IMR-90 (cell line): ENCODE data around the gene LMLN. TPM values are rescaled to one million over a fixed set of nuclear protein-coding genes. Genes with fewer than 3 reads are reported as not detected.

ENCODE experiments used
- ATAC-seq: fragments of 200-7000 bp; cut with Tn5 transposase; 2 replicates; pipeline ENCODE4 v1.9.1; 2020; ENCODE audit warnings: low read depth, mild to moderate bottlenecking, moderate library complexity
- BruUV-seq: library from RNA; stranded (reverse); fragments of 400-500 nt; replicated peaks from 2 replicates; lab custom pipeline; 2021; lab: Mats Ljungman, UMichigan
- CTCF ChIA-PET: fragments of 300-600 bp; formaldehyde crosslinking; extraction: SDS; loops from one replicate; lab custom pipeline; 2021; ENCODE audit warnings: antibody characterized with exemption; lab: Yijun Ruan, JAX
- POLR2A ChIA-PET: fragments of 300-600 bp; sonication (Branson Sonifier 250); formaldehyde crosslinking; loops from one replicate; lab custom pipeline; 2022; ENCODE audit warnings: antibody characterized with exemption; ENCODE audit not compliant: unreplicated experiment; lab: Charles Lee
- DNase-seq: peaks from one replicate; pipeline ENCODE4 v3.0.0; 2013
- H2AFZ ChIP-seq: replicated peaks from 2 replicates; pipeline ENCODE3; 2013; ENCODE audit warnings: low read length, mild to moderate bottlenecking; ENCODE audit not compliant: poor library complexity
- H2AK5ac ChIP-seq: 2 replicates; pipeline ENCODE4 v1.6.1; 2013; ENCODE audit warnings: low read depth, low read length, inconsistent platforms
- H2AK9ac ChIP-seq: replicated peaks from 2 replicates; pipeline ENCODE3; 2013; ENCODE audit warnings: mild to moderate bottlenecking, low read depth, low read length, moderate library complexity; ENCODE audit not compliant: poor library complexity
- H2BK120ac ChIP-seq: 2 replicates; pipeline ENCODE4 v1.6.1; 2013; ENCODE audit warnings: low read depth, low read length, inconsistent platforms
- H2BK15ac ChIP-seq: 3 replicates; pipeline ENCODE4 v1.6.1; 2013; ENCODE audit warnings: low read depth, low read length, inconsistent platforms
- H2BK20ac ChIP-seq: 2 replicates; pipeline ENCODE4 v1.6.1; 2013; ENCODE audit warnings: low read depth, mild to moderate bottlenecking, inconsistent platforms, low read length, moderate library complexity
- H2BK5ac ChIP-seq: 2 replicates; pipeline ENCODE4 v1.6.1; 2013; ENCODE audit warnings: mild to moderate bottlenecking, low read depth, low read length, inconsistent platforms; ENCODE audit not compliant: poor library complexity, severe bottlenecking
- H3K14ac ChIP-seq: replicated peaks from 2 replicates; pipeline ENCODE4 v1.6.1; 2013; ENCODE audit warnings: low read depth, low read length, inconsistent platforms
- H3K18ac ChIP-seq: 2 replicates; pipeline ENCODE4 v1.6.1; 2013; ENCODE audit warnings: low read depth, low read length, control low read depth
- H3K23ac ChIP-seq: 2 replicates; pipeline ENCODE4 v1.6.1; 2013; ENCODE audit warnings: low read depth, low read length, inconsistent platforms
- H3K27ac ChIP-seq: 2 replicates; pipeline ENCODE4 v1.5.1; 2013; ENCODE audit warnings: mild to moderate bottlenecking, control low read depth, low read length; ENCODE audit not compliant: insufficient read depth
- H3K27me3 ChIP-seq: 2 replicates; pipeline ENCODE4 v1.6.1; 2013; ENCODE audit warnings: low read length; ENCODE audit not compliant: control insufficient read depth, insufficient read depth
- H3K36me3 ChIP-seq: 2 replicates; pipeline ENCODE4 v1.6.1; 2013; ENCODE audit warnings: low read length, mixed read lengths; ENCODE audit not compliant: control insufficient read depth, insufficient read depth
- H3K4ac ChIP-seq: 2 replicates; pipeline ENCODE4 v1.6.1; 2013; ENCODE audit warnings: low read depth, low read length, inconsistent platforms
- H3K4me1 ChIP-seq: 2 replicates; pipeline ENCODE4 v1.6.1; 2013; ENCODE audit warnings: low read length, mixed read lengths; ENCODE audit not compliant: control insufficient read depth, insufficient read depth
- H3K4me2 ChIP-seq: 2 replicates; pipeline ENCODE4 v1.6.1; 2013; ENCODE audit warnings: low read depth, mild to moderate bottlenecking, control low read depth, low read length, moderate library complexity
- H3K4me3 ChIP-seq: 2 replicates; pipeline ENCODE4 v1.5.1; 2013; ENCODE audit warnings: low read depth, mild to moderate bottlenecking, control low read depth, low read length, moderate library complexity; ENCODE audit not compliant: insufficient read depth
- H3K56ac ChIP-seq: 2 replicates; pipeline ENCODE4 v1.6.1; 2013; ENCODE audit warnings: low read length, inconsistent platforms; ENCODE audit not compliant: insufficient read depth; ENCODE audit errors: extremely low read depth
- H3K79me1 ChIP-seq, 2 experiments: 2 replicates each; pipeline ENCODE4 v1.6.1; 2013; ENCODE audit warnings: low read length in 2 of 2, inconsistent platforms in 1 of 2, low read depth in 1 of 2
- H3K9ac ChIP-seq: 2 replicates; pipeline ENCODE4 v1.6.1; 2013; ENCODE audit warnings: low read depth, low read length, control low read depth
- H3K9me1 ChIP-seq: 2 replicates; pipeline ENCODE4 v1.6.1; 2013; ENCODE audit warnings: low read length, inconsistent platforms; ENCODE audit not compliant: insufficient read depth
- H3K9me3 ChIP-seq: 2 replicates; pipeline ENCODE4 v1.6.1; 2013; ENCODE audit warnings: low read length; ENCODE audit not compliant: control insufficient read depth, insufficient read depth
- H4K20me1 ChIP-seq: 2 replicates; pipeline ENCODE4 v1.6.1; 2013; ENCODE audit warnings: low read length, inconsistent platforms; ENCODE audit not compliant: insufficient read depth
- H4K5ac ChIP-seq: 2 replicates; pipeline ENCODE4 v1.6.1; 2013; ENCODE audit warnings: mild to moderate bottlenecking, low read depth, low read length, control low read depth
- H4K8ac ChIP-seq, 2 experiments: 2 replicates each; pipeline ENCODE4 v1.6.1; 2013; ENCODE audit warnings: low read depth in 2 of 2, low read length in 2 of 2, control low read depth in 1 of 2, inconsistent platforms in 1 of 2
- H4K91ac ChIP-seq: 2 replicates; pipeline ENCODE4 v1.6.1; 2013; ENCODE audit warnings: low read depth, low read length, inconsistent platforms; ENCODE audit not compliant: insufficient read depth
- BHLHE40 ChIP-seq: fragments of 150-350 bp; IDR thresholded peaks from 2 replicates; pipeline ENCODE4 v1.6.1; 2016; ENCODE audit warnings: mild to moderate bottlenecking, low read depth, low read length
- CEBPB ChIP-seq: IDR thresholded peaks from 2 replicates; pipeline ENCODE4 v1.6.1; 2012; ENCODE audit warnings: low read depth, low read length, improper control_type of control experiment
- CHD1 ChIP-seq: IDR thresholded peaks from 2 replicates; pipeline ENCODE4 v1.6.1; 2012; ENCODE audit warnings: low read depth, low read length, improper control_type of control experiment
- FOS ChIP-seq: fragments of 150-350 bp; IDR thresholded peaks from 2 replicates; pipeline ENCODE4 v1.6.1; 2016; ENCODE audit warnings: low read depth, low read length
- MAFK ChIP-seq: IDR thresholded peaks from 2 replicates; pipeline ENCODE4 v1.6.1; 2012; ENCODE audit warnings: low read depth, low read length, improper control_type of control experiment
- MAZ ChIP-seq: IDR thresholded peaks from 2 replicates; pipeline ENCODE4 v1.6.1; 2012; ENCODE audit warnings: low read depth, mild to moderate bottlenecking, low read length, improper control_type of control experiment, moderate library complexity, borderline replicate concordance
- MXI1 ChIP-seq: IDR thresholded peaks from 2 replicates; pipeline ENCODE4 v1.6.1; 2012; ENCODE audit warnings: low read depth, mild to moderate bottlenecking, low read length, moderate library complexity, borderline replicate concordance
- NFE2L2 ChIP-seq: fragments of 150-350 bp; IDR thresholded peaks from 2 replicates; pipeline ENCODE4 v1.6.1; 2016; ENCODE audit warnings: low read depth, mild to moderate bottlenecking, low read length
- POLR2A ChIP-seq: IDR thresholded peaks from 2 replicates; pipeline ENCODE4 v1.6.1; 2012; ENCODE audit warnings: mild to moderate bottlenecking, low read depth, low read length
- RAD21 ChIP-seq: IDR thresholded peaks from 2 replicates; pipeline ENCODE4 v1.6.1; 2012; ENCODE audit warnings: low read length, improper control_type of control experiment
- RCOR1 ChIP-seq: IDR thresholded peaks from 2 replicates; pipeline ENCODE4 v1.6.1; 2012; ENCODE audit warnings: mild to moderate bottlenecking, low read length, improper control_type of control experiment; ENCODE audit not compliant: insufficient replicate concordance
- RFX5 ChIP-seq: IDR thresholded peaks from 2 replicates; pipeline ENCODE4 v1.8.0; 2012; ENCODE audit warnings: low read depth, mild to moderate bottlenecking, low read length, moderate library complexity
- SMC3 ChIP-seq: fragments of 150-350 bp; IDR thresholded peaks from 2 replicates; pipeline ENCODE4 v1.6.1; 2016; ENCODE audit warnings: low read depth, mild to moderate bottlenecking, antibody characterized with exemption, low read length, moderate library complexity
- WGBS, 2 experiments: methylation state at CpG; one replicate each; pipeline versions ENCODE4 v1.1.5 to v1.1.7; 2013; ENCODE audit warnings: missing lambda C conversion rate in 2 of 2; ENCODE audit not compliant: insufficient read length in 1 of 2; ENCODE audit errors: extremely low coverage in 2 of 2; 5-methylcytosine and 5-hydroxymethylcytosine counted together
- dilution Hi-C: fragments of 300-500 bp; cut with HindIII; formaldehyde crosslinking; loops from one replicate; pipeline ENCODE4 v1.14.3; 2018; ENCODE audit warnings: low sequenced_read_pairs; ENCODE audit not compliant: unreplicated experiment
- in situ Hi-C: fragments of 300-500 bp; cut with MboI; formaldehyde crosslinking; loops from 3 replicates; pipeline ENCODE4 v1.14.3; 2019; ENCODE audit warnings: low sequenced_read_pairs, inconsistent platforms, mixed read lengths
- intact Hi-C: fragments of 100-400 bp; cut with micrococcal nuclease; formaldehyde crosslinking; loops from 2 replicates; pipeline ENCODE4 v1.10.0; 2022
- polyA plus RNA-seq, 3 experiments: library from polyadenylated mRNA; depleted of rRNA; stranded (reverse); fragments of >200 nt; gene quantifications; 2 replicates each; pipeline ENCODE4 v1.2.3, GENCODE V29; 2012; ENCODE audit warnings: low replicate concordance in 1 of 3
- total RNA-seq: library from RNA; depleted of rRNA; stranded (reverse); fragments of >200 nt; gene quantifications from 2 replicates; pipeline ENCODE4 v1.2.3, GENCODE V29; 2012
- TF ChIP-seq, protein P1 (sequence below): fragments of 150-350 bp; IDR thresholded peaks from 2 replicates; pipeline ENCODE4 v1.6.1; 2017; ENCODE audit warnings: mild to moderate bottlenecking, antibody characterized with exemption, low read length, low read depth
- TF ChIP-seq, protein P2 (sequence below): fragments of 150-350 bp; IDR thresholded peaks from 2 replicates; pipeline ENCODE4 v1.6.1; 2016; ENCODE audit warnings: low read depth, mild to moderate bottlenecking, low read length, moderate library complexity, borderline replicate concordance
- TF ChIP-seq, protein P3 (sequence below): conservative IDR thresholded peaks from 2 replicates; pipeline ENCODE4 v1.5.1; 2012; ENCODE audit warnings: mild to moderate bottlenecking, low read depth, low read length, improper control_type of control experiment

Gene LMLN
- total and polyA plus RNA-seq, 2 of the 4 experiments (the other 2 are of a cell fraction): 3.3 to 3.9 TPM

DNA sequence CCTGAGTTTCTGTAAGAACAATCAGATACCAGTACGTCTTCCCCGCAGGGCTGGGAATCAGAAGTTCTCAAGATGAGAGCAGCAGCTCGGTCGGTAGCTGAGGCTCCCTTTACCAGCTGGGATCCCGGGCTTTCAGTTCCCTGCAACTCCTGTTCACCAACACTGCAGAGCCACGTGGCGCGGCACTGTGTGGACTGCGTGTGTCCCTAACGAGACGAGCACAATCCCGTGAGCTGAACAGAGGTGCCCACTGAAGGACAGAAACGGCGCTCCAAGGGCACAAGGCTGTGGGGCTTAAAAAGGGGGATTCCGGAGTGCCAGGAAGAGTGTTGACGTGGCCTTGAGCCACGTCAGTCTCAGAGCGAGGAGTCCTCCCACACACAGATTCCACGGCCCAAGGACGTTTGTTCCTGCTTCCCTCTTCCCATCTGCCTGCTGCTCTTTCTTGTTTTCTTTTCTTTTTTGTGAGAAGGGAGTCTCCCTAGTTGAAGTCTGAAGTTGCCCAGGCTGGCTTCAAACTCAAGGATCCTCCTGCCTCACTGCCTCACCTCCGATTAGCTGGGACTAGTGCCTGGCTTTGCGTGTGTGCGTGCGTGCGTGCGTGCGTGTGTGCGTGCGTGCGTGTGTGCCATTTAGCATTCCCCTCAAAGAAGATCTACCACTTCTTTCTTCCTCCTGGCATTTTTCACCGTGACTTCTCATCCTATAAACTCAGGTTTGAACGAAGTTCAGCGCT, 47.1 kb upstream of the LMLN start:
- H3K18ac ChIP-seq: no peak overlapping the region
- no peak overlapping the region for H3K4me2 ChIP-seq
- ChIA-PET CTCF (interaction anchor here (0.6 kb wide), 1 partner anchor 108 kb away, joined by 10 read pairs; no protein-coding TSS in a partner anchor), POLR2A (no interaction called here)
- intact Hi-C loops (no loop called here), dilution Hi-C loops (no loop called here), in situ Hi-C loops (no loop called here)
- no peak overlapping the region for H2BK20ac ChIP-seq
- H4K8ac ChIP-seq: no peak overlapping the region
- no peaks in the 10 kb centered on the region for H3K79me1 ChIP-seq
- no peak overlapping the region for H3K27ac ChIP-seq
- no peaks in the 10 kb centered on the region for H3K27me3 ChIP-seq
- H2AFZ ChIP-seq: no peak overlapping the region
- no peak overlapping the region for H2BK15ac ChIP-seq
- H2BK120ac ChIP-seq: no peak overlapping the region
- ATAC-seq (no peak), DNase-seq (no peak)
- H4K91ac ChIP-seq: no peak overlapping the region
- H2AK5ac ChIP-seq: no peak overlapping the region
- no TSS peak for BruUV-seq
- no peaks in the 10 kb centered on the region for H3K4me1 ChIP-seq
- H2AK9ac ChIP-seq: no peak overlapping the region
- no peak overlapping the region for H2BK5ac ChIP-seq
- no peaks in the 10 kb centered on the region for H3K36me3 ChIP-seq
- no peaks in the 10 kb centered on the region for H4K20me1 ChIP-seq
- H3K4me3 ChIP-seq: no peak overlapping the region
- no peak overlapping the region for H3K14ac ChIP-seq
- no peaks in the 10 kb centered on the region for H3K9me3 ChIP-seq
- H3K56ac ChIP-seq: no peak overlapping the region
- TF ChIP-seq SMC3 (no peak), MAFK (no peak), FOS (no peak), BHLHE40 (no peak), MXI1 (no peak), MAZ (no peak), CEBPB (no peak), RFX5 (no peak), RAD21 (no peak), NFE2L2 (no peak), POLR2A (no peak), CHD1 (no peak), RCOR1 (no peak)
- TF ChIP-seq, protein P1, sequence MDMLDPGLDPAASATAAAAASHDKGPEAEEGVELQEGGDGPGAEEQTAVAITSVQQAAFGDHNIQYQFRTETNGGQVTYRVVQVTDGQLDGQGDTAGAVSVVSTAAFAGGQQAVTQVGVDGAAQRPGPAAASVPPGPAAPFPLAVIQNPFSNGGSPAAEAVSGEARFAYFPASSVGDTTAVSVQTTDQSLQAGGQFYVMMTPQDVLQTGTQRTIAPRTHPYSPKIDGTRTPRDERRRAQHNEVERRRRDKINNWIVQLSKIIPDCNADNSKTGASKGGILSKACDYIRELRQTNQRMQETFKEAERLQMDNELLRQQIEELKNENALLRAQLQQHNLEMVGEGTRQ: no peak
- TF ChIP-seq, protein P2, sequence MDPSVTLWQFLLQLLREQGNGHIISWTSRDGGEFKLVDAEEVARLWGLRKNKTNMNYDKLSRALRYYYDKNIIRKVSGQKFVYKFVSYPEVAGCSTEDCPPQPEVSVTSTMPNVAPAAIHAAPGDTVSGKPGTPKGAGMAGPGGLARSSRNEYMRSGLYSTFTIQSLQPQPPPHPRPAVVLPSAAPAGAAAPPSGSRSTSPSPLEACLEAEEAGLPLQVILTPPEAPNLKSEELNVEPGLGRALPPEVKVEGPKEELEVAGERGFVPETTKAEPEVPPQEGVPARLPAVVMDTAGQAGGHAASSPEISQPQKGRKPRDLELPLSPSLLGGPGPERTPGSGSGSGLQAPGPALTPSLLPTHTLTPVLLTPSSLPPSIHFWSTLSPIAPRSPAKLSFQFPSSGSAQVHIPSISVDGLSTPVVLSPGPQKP: no peak
- TF ChIP-seq, protein P3, sequence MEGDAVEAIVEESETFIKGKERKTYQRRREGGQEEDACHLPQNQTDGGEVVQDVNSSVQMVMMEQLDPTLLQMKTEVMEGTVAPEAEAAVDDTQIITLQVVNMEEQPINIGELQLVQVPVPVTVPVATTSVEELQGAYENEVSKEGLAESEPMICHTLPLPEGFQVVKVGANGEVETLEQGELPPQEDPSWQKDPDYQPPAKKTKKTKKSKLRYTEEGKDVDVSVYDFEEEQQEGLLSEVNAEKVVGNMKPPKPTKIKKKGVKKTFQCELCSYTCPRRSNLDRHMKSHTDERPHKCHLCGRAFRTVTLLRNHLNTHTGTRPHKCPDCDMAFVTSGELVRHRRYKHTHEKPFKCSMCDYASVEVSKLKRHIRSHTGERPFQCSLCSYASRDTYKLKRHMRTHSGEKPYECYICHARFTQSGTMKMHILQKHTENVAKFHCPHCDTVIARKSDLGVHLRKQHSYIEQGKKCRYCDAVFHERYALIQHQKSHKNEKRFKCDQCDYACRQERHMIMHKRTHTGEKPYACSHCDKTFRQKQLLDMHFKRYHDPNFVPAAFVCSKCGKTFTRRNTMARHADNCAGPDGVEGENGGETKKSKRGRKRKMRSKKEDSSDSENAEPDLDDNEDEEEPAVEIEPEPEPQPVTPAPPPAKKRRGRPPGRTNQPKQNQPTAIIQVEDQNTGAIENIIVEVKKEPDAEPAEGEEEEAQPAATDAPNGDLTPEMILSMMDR: no peak
- WGBS, 2 experiments: 79% methylated on average over 5 of the region's 33 CpGs; no CpG with 5 or more reads in 1 of the 2 experiments
- H3K9me1 ChIP-seq: no peaks in the 10 kb centered on the region
- H4K5ac ChIP-seq: no peak overlapping the region
- H3K4ac ChIP-seq: no peak overlapping the region
- H3K23ac ChIP-seq: no peak overlapping the region
- no peak overlapping the region for H3K9ac ChIP-seq
